ENCODE results near the gene ECT2L.

GRCh38 chr6:138948004-138948403 is 152.1 kb downstream of the ECT2L start:
- no peak for TF ChIP-seq CTCF (IDR thresholded peaks at IDR 0.05; ENCODE audit: low read depth, low read length)
- TF ChIP-seq EZH2phosphoT487 (IDR thresholded peaks at IDR 0.05; ENCODE audit: low read depth), result no peak

Measured in OCI-LY3 (cell line).